Transverse colon (tissue), 3 donors: ENCODE measurements around the gene TAS1R2.

Experiments
- CTCF ChIP-seq, 5 experiments: fragments of 200-600 bp in 3 of 5; fragments of 450-650 bp in 2 of 5; sonication (generic) in 3 of 5; IDR thresholded peaks; 1 replicate in 2 of 5; 2 replicates in 3 of 5; pipeline ENCODE4 v1.5.1; 2016 to 2017; ENCODE audit warnings: antibody characterized with exemption in 5 of 5, inconsistent platforms in 3 of 5, mild to moderate bottlenecking in 2 of 5, moderate library complexity in 1 of 5
- POLR2A ChIP-seq: fragments of 450-650 bp; IDR thresholded peaks from one replicate; pipeline ENCODE4 v1.6.1; 2016; ENCODE audit warnings: antibody characterized with exemption, mild to moderate bottlenecking, moderate library complexity

GRCh38 chr1:18885311-18886002 is 26.0 kb upstream of the TAS1R2 start:
- no peak for TF ChIP-seq POLR2A
- no peak for TF ChIP-seq CTCF (IDR thresholded peaks at IDR 0.05)
